ENCODE measurements around the gene MYO15A.

The MYO15A gene

GRCh38 chr17:18183334-18184142, 75.0 kb downstream of the MYO15A start, which contains the start of gene ALKBH5:
TSS of gene ALKBH5 (plus strand) at chr17:18183828. CDS start at chr17:18184244, 416 bp downstream.
- peak; percentile 43 for TF ChIP-seq CTCF (IDR thresholded peaks at IDR 0.05; ENCODE audit: low read depth, low read length)
- peak within 1 kb of the TSS; percentile 55 for H3K4me3 ChIP-seq (ENCODE audit: low read depth, low read length)
- DNase-seq (ENCODE audit: low read depth, low spot score) = peak; percentile 100
- in situ Hi-C loops (cut with HindIII; ENCODE audit: low sequenced_read_pairs) = no loop called here

GRCh38 chr17:18184143-18185031, 75.8 kb downstream of the MYO15A start:
- TF ChIP-seq CTCF (IDR thresholded peaks at IDR 0.05; ENCODE audit: low read depth, low read length) = no peak
- peak; percentile 18 for DNase-seq (ENCODE audit: low read depth, low spot score)
- peak overlapping the region; percentile 55 for H3K4me3 ChIP-seq (ENCODE audit: low read depth, low read length)
- in situ Hi-C loops (cut with HindIII; ENCODE audit: low sequenced_read_pairs) = no loop called here

GRCh38 chr17:18185391-18185790, 76.8 kb downstream of the MYO15A start:
- H3K4me3 ChIP-seq (ENCODE audit: low read depth, low read length) = peak overlapping the region; percentile 55
- in situ Hi-C loops (cut with HindIII; ENCODE audit: low sequenced_read_pairs) = no loop called here
- DNase-seq (ENCODE audit: low read depth, low spot score) = peak; percentile 22
- TF ChIP-seq CTCF (IDR thresholded peaks at IDR 0.05; ENCODE audit: low read depth, low read length) = no peak

- DNase-seq (ENCODE audit: low read depth, low spot score) = no peak
- TF ChIP-seq CTCF (IDR thresholded peaks at IDR 0.05; ENCODE audit: low read depth, low read length) = no peak
- in situ Hi-C loops (cut with HindIII; ENCODE audit: low sequenced_read_pairs) = no loop called here
- H3K4me3 ChIP-seq (ENCODE audit: low read depth, low read length) = peak overlapping the region; percentile 55
Measured at GRCh38 chr17:18185832-18186626, 77.5 kb downstream of the MYO15A start.

- in situ Hi-C loops (cut with HindIII; ENCODE audit: low sequenced_read_pairs) = no loop called here
- no peak for TF ChIP-seq CTCF (IDR thresholded peaks at IDR 0.05; ENCODE audit: low read depth, low read length)
- peak overlapping the region; percentile 55 for H3K4me3 ChIP-seq (ENCODE audit: low read depth, low read length)
- DNase-seq (ENCODE audit: low read depth, low spot score) = peak; percentile 35
Measured at GRCh38 chr17:18186627-18186982, 78.0 kb downstream of the MYO15A start.

GRCh38 chr17:18187226-18187625, 78.7 kb downstream of the MYO15A start:
- no peak for DNase-seq (ENCODE audit: low read depth, low spot score)
- TF ChIP-seq CTCF (IDR thresholded peaks at IDR 0.05; ENCODE audit: low read depth, low read length) = no peak
- H3K4me3 ChIP-seq (ENCODE audit: low read depth, low read length) = peak overlapping the region; percentile 55
- in situ Hi-C loops (cut with HindIII; ENCODE audit: low sequenced_read_pairs) = no loop called here

Measured in astrocyte of the spinal cord (primary cell).